22Rv1 (cell line): ENCODE data around the gene NDUFA13.

ENCODE experiments used
- CTCF ChIP-seq: fragments of 450-650 bp; IDR thresholded peaks from 2 replicates; pipeline ENCODE4 v1.5.1; 2017; ENCODE audit warnings: mild to moderate bottlenecking
- ZFX ChIP-seq: fragments of 450-650 bp; IDR thresholded peaks from 2 replicates; pipeline ENCODE4 v1.6.1; 2017; ENCODE audit warnings: antibody characterized with exemption, borderline replicate concordance

GRCh38 chr19:19531951-19532805 lies 16.2 kb downstream of the NDUFA13 start:
- TF ChIP-seq CTCF (peak; percentile 97), ZFX (no peak)
